SK-N-MC (cell line): Measurements from ENCODE around the gene SUPT20HL1.

Source experiments
- DNase-seq: peaks from one replicate; pipeline ENCODE4 v3.0.0-alpha.2; 2011; ENCODE audit warnings: low read depth, low spot score
- H3K27ac ChIP-seq: fragments of 200-600 bp; sonication (generic); 2 replicates; pipeline ENCODE4 v1.5.1; 2016; ENCODE audit warnings: mixed run types
- H3K36me3 ChIP-seq: fragments of 200-600 bp; sonication (generic); 2 replicates; pipeline ENCODE4 v1.6.1; 2017; ENCODE audit warnings: antibody characterized with exemption, low read length, mixed read lengths; ENCODE audit not compliant: insufficient read depth
- H3K4me3 ChIP-seq: fragments of 200-600 bp; sonication (generic); 2 replicates; pipeline ENCODE4 v1.5.1; 2016
- H3K9ac ChIP-seq: fragments of 200-600 bp; sonication (generic); 2 replicates; pipeline ENCODE4 v1.8.0; 2017; ENCODE audit warnings: mixed run types, mixed read lengths; ENCODE audit not compliant: insufficient read length
- H3K9me3 ChIP-seq: fragments of 200-600 bp; sonication (generic); 2 replicates; pipeline ENCODE4 v1.6.1; 2017; ENCODE audit warnings: low read depth, mild to moderate bottlenecking, antibody characterized with exemption, low read length, moderate library complexity, mixed read lengths
- EZH2 ChIP-seq: fragments of 200-600 bp; sonication (generic); IDR thresholded peaks from one replicate; pipeline ENCODE4 v1.6.1; 2017; ENCODE audit warnings: antibody characterized with exemption
- FOXP2 ChIP-seq: optimal IDR thresholded peaks from 2 replicates; pipeline ENCODE3; 2011; ENCODE audit warnings: mild to moderate bottlenecking, moderate library complexity; ENCODE audit not compliant: insufficient read depth; ENCODE audit errors: extremely low read length, control extremely low read depth
- POLR2AphosphoS5 ChIP-seq: IDR thresholded peaks from 2 replicates; pipeline ENCODE4 v1.6.1; 2012; ENCODE audit warnings: mild to moderate bottlenecking, low read depth, low read length, borderline replicate concordance

The SUPT20HL1 gene

GRCh38 chrX:24405959-24406358, 45.5 kb downstream of the SUPT20HL1 start:
- no peaks in the 10 kb centered on the region for H3K36me3 ChIP-seq
- TF ChIP-seq POLR2AphosphoS5 (no peak), FOXP2 (no peak), EZH2 (no peak)
- no peak for DNase-seq
- H3K9ac ChIP-seq, result no peak overlapping the region
- no peaks in the 10 kb centered on the region for H3K9me3 ChIP-seq
- no peak overlapping the region for H3K4me3 ChIP-seq
- no peak overlapping the region for H3K27ac ChIP-seq
